Measurements from ENCODE around the gene GDE1. TPM values are rescaled to one million over a fixed set of nuclear protein-coding genes. Genes with fewer than 3 reads are reported as not detected.
"Not testable (repeated sequence)": the region's sequence is repeated elsewhere in the genome, so short reads cannot be mapped to it uniquely, and the experiment has no call there.

GDE1 gene
- 116 TPM for total RNA-seq
- long read RNA-seq, transcript GDE1-203 (6 exons, 2,238 nt), result minor isoform, 47 of 308 reads
- long read RNA-seq, transcript GDE1-201 (6 exons, 2,958 nt), result major isoform, 248 of 308 reads
- long read RNA-seq, partial matches to known transcripts, result 4 of 308 reads
- long read RNA-seq, other reads (novel, unspliced or antisense), result 9 of 308 reads

GRCh38 chr16:19521471-19522396 is at the start of gene GDE1:
Gene GDE1, minus strand, starts transcription at chr16:19522098. Its CDS starts 134 bp downstream, at chr16:19521964.
- DNase-seq, result peak; percentile 98
- intact Hi-C loops (cut with DNase I), result no loop called here
- peak; percentile 93 for ATAC-seq (ENCODE audit: poor library complexity)

GRCh38 chr16:19567560-19567959 is 45.7 kb upstream of the GDE1 start:
- intact Hi-C loops (cut with DNase I), result no loop called here
- ATAC-seq (ENCODE audit: poor library complexity) (no peak), DNase-seq (no peak)

GRCh38 chr16:19566362-19566761 is 44.5 kb upstream of the GDE1 start:
- DNase-seq (no peak), ATAC-seq (ENCODE audit: poor library complexity) (no peak)
- intact Hi-C loops (cut with DNase I), result no loop called here

GRCh38 chr16:19563377-19563776 is 41.5 kb upstream of the GDE1 start:
- DNase-seq (no peak), ATAC-seq (ENCODE audit: poor library complexity) (no peak)
- intact Hi-C loops (cut with DNase I), result no loop called here

GRCh38 chr16:19560078-19560477 is 38.2 kb upstream of the GDE1 start:
- ATAC-seq (ENCODE audit: poor library complexity), result no peak
- DNase-seq, result no peak
- intact Hi-C loops (cut with DNase I), result no loop called here

GRCh38 chr16:19559242-19559910 is 37.5 kb upstream of the GDE1 start:
- intact Hi-C loops (cut with DNase I), result no loop called here
- ATAC-seq (ENCODE audit: poor library complexity) (no peak), DNase-seq (no peak)

- intact Hi-C loops (cut with DNase I), result no loop called here
- DNase-seq (no peak), ATAC-seq (ENCODE audit: poor library complexity) (no peak)
Measured at GRCh38 chr16:19555938-19556771, 34.3 kb upstream of the GDE1 start.

- DNase-seq, result peak; percentile 99
- intact Hi-C loops (cut with DNase I), result no loop called here
- peak; percentile 99 for ATAC-seq (ENCODE audit: poor library complexity)
Measured at GRCh38 chr16:19555186-19555937, 33.5 kb upstream of the GDE1 start, which contains the start of gene VPS35L. Gene VPS35L, plus strand, starts transcription at chr16:19555703. Its CDS starts 27 bp downstream, at chr16:19555730.

GRCh38 chr16:19549673-19550072 is 27.8 kb upstream of the GDE1 start:
- ATAC-seq (ENCODE audit: poor library complexity) (no peak), DNase-seq (no peak)
- intact Hi-C loops (cut with DNase I), result no loop called here

GRCh38 chr16:19548144-19548543 is 26.2 kb upstream of the GDE1 start:
- DNase-seq, result no peak

GRCh38 chr16:19543278-19543996 is 21.5 kb upstream of the GDE1 start:
- intact Hi-C loops (cut with DNase I); ATAC-seq (ENCODE audit: poor library complexity); DNase-seq: not testable (repeated sequence)

More at GRCh38 chr16:19548144-19548543, 26.2 kb upstream of the GDE1 start:
- intact Hi-C loops (cut with DNase I), result no loop called here
- ATAC-seq (ENCODE audit: poor library complexity), result no peak

- DNase-seq, result no peak
- intact Hi-C loops (cut with DNase I), result no loop called here
Measured at GRCh38 chr16:19542138-19542821, 20.4 kb upstream of the GDE1 start.

GRCh38 chr16:19540241-19540970 is 18.5 kb upstream of the GDE1 start:
- ATAC-seq (ENCODE audit: poor library complexity) (no peak), DNase-seq (no peak)
- intact Hi-C loops (cut with DNase I), result no loop called here

More at GRCh38 chr16:19542138-19542821, 20.4 kb upstream of the GDE1 start:
- no peak for ATAC-seq (ENCODE audit: poor library complexity)

- DNase-seq (no peak), ATAC-seq (ENCODE audit: poor library complexity) (no peak)
- intact Hi-C loops (cut with DNase I), result no loop called here
Measured at GRCh38 chr16:19532601-19533000, 10.7 kb upstream of the GDE1 start.

GRCh38 chr16:19528666-19529065 is 6.8 kb upstream of the GDE1 start:
- ATAC-seq (ENCODE audit: poor library complexity) (no peak), DNase-seq (no peak)
- intact Hi-C loops (cut with DNase I), result no loop called here

- ATAC-seq (ENCODE audit: poor library complexity) (no peak), DNase-seq (no peak)
- intact Hi-C loops (cut with DNase I), result no loop called here
Measured at GRCh38 chr16:19527161-19527560, 5.3 kb upstream of the GDE1 start.

Measured in Right ventricle myocardium superior (tissue), 1 donor.